ENCODE data around the gene PLEKHM3. TPM values are rescaled to one million over a fixed set of nuclear protein-coding genes. Genes with fewer than 3 reads are reported as not detected.

PLEKHM3 gene
- total and polyA plus RNA-seq, 2 experiments from 2014 or later = 6.7 to 8.0 TPM

GRCh38 chr2:207819021-207819797 lies 206.1 kb downstream of the PLEKHM3 start:
- DNase-seq (ENCODE audit: low read depth in 1 of 2, low spot score in 1 of 2) = no peak
- H3K27me3 ChIP-seq = no peaks in the 10 kb centered on the region

GRCh38 chr2:207816546-207816945 lies 208.8 kb downstream of the PLEKHM3 start:
- DNase-seq (ENCODE audit: low read depth in 1 of 2, low spot score in 1 of 2) = no peak
- Histone ChIP-seq H3K36me3 (no peaks in the 10 kb centered on the region), H3K4me3 (no peak overlapping the region), H3K9me3 (ENCODE audit: low read depth) (no peaks in the 10 kb centered on the region), H3K27me3 (no peaks in the 10 kb centered on the region), H3K4me1 (ENCODE audit: low read depth) (no peaks in the 10 kb centered on the region), H3K27ac (no peak overlapping the region)
- TF ChIP-seq CTCF (IDR thresholded peaks at IDR 0.05; ENCODE audit: low read depth, low read length) = no peak

More at GRCh38 chr2:207819021-207819797, 206.1 kb downstream of the PLEKHM3 start:
- no peak overlapping the region for H3K4me3 ChIP-seq
- no peak overlapping the region for H3K27ac ChIP-seq
- H3K4me1 ChIP-seq (ENCODE audit: low read depth) = no peaks in the 10 kb centered on the region
- H3K9me3 ChIP-seq (ENCODE audit: low read depth) = no peaks in the 10 kb centered on the region
- H3K36me3 ChIP-seq = no peaks in the 10 kb centered on the region
- no peak for TF ChIP-seq CTCF (IDR thresholded peaks at IDR 0.05; ENCODE audit: low read depth, low read length)

GRCh38 chr2:207815254-207815653 lies 210.1 kb downstream of the PLEKHM3 start:
- H3K27me3 ChIP-seq = no peaks in the 10 kb centered on the region
- DNase-seq (ENCODE audit: low read depth in 1 of 2, low spot score in 1 of 2) = no peak
- no peaks in the 10 kb centered on the region for H3K4me1 ChIP-seq (ENCODE audit: low read depth)
- H3K36me3 ChIP-seq = no peaks in the 10 kb centered on the region
- H3K9me3 ChIP-seq (ENCODE audit: low read depth) = no peaks in the 10 kb centered on the region
- no peak for TF ChIP-seq CTCF (IDR thresholded peaks at IDR 0.05; ENCODE audit: low read depth, low read length)
- H3K27ac ChIP-seq = no peak overlapping the region
- no peak overlapping the region for H3K4me3 ChIP-seq

GRCh38 chr2:207813942-207814341 lies 211.4 kb downstream of the PLEKHM3 start:
- Histone ChIP-seq H3K36me3 (no peaks in the 10 kb centered on the region), H3K4me3 (no peak overlapping the region), H3K4me1 (ENCODE audit: low read depth) (no peaks in the 10 kb centered on the region), H3K27ac (no peak overlapping the region), H3K27me3 (no peaks in the 10 kb centered on the region), H3K9me3 (ENCODE audit: low read depth) (no peaks in the 10 kb centered on the region)
- no peak for DNase-seq (ENCODE audit: low read depth in 1 of 2, low spot score in 1 of 2)
- no peak for TF ChIP-seq CTCF (IDR thresholded peaks at IDR 0.05; ENCODE audit: low read depth, low read length)

- H3K27ac ChIP-seq = no peak overlapping the region
- TF ChIP-seq CTCF (IDR thresholded peaks at IDR 0.05; ENCODE audit: low read depth, low read length) = no peak
- no peaks in the 10 kb centered on the region for H3K36me3 ChIP-seq
- no peaks in the 10 kb centered on the region for H3K27me3 ChIP-seq
- no peaks in the 10 kb centered on the region for H3K9me3 ChIP-seq (ENCODE audit: low read depth)
- H3K4me3 ChIP-seq = no peak overlapping the region
- no peak for DNase-seq (ENCODE audit: low read depth in 1 of 2, low spot score in 1 of 2)
- no peaks in the 10 kb centered on the region for H3K4me1 ChIP-seq (ENCODE audit: low read depth)
Measured at GRCh38 chr2:207813221-207813916, 212.0 kb downstream of the PLEKHM3 start.
